Mesenteric fat pad (tissue), 1 donor: ENCODE measurements around the gene CTNND2. TPM values are rescaled to one million over a fixed set of nuclear protein-coding genes. Genes with fewer than 3 reads are reported as not detected.

Experiments
- DNase-seq: peaks from one replicate; pipeline ENCODE4 v3.0.0-alpha.2; 2020; ENCODE audit warnings: low spot score
- total RNA-seq: library from RNA; stranded (reverse); fragmentation: NEBNext Ultra II Directional; extraction: Animal tissue kit (Norgen Biotek cat#: 25700); gene quantifications from one replicate; pipeline ENCODE4 v1.2.1, GENCODE V29; 2021
- donor health status: DM: yes; HTN: yes; CAD: no.

CTNND2 gene
- total RNA-seq, 1 donor from 2014 or later: 1.8 TPM

- DNase-seq: no peak
Observed at GRCh38 chr5:10994091-10994986, 909.9 kb downstream of the CTNND2 start.

GRCh38 chr5:10990634-10991033, 913.6 kb downstream of the CTNND2 start:
- DNase-seq: no peak

GRCh38 chr5:10989577-10990263, 914.5 kb downstream of the CTNND2 start:
- no peak for DNase-seq

- DNase-seq: no peak
Observed at GRCh38 chr5:10988622-10989021, 915.6 kb downstream of the CTNND2 start.

- DNase-seq: no peak
Observed at GRCh38 chr5:10987925-10988504, 916.2 kb downstream of the CTNND2 start.

- DNase-seq: no peak
Observed at GRCh38 chr5:10987276-10987924, 916.8 kb downstream of the CTNND2 start.

- DNase-seq: no peak
Observed at GRCh38 chr5:10985721-10986110, 918.5 kb downstream of the CTNND2 start.

GRCh38 chr5:10985091-10985720, 919.0 kb downstream of the CTNND2 start:
- DNase-seq: no peak

GRCh38 chr5:10984021-10984715, 920.1 kb downstream of the CTNND2 start:
- DNase-seq: no peak

- no peak for DNase-seq
Observed at GRCh38 chr5:10982626-10983025, 921.6 kb downstream of the CTNND2 start.

- no peak for DNase-seq
Observed at GRCh38 chr5:10981932-10982331, 922.3 kb downstream of the CTNND2 start.

- DNase-seq: no peak
Observed at GRCh38 chr5:10977011-10977410, 927.2 kb downstream of the CTNND2 start.

GRCh38 chr5:10975945-10976344, 928.3 kb downstream of the CTNND2 start:
- no peak for DNase-seq

- no peak for DNase-seq
Observed at GRCh38 chr5:10974850-10975249, 929.4 kb downstream of the CTNND2 start.

GRCh38 chr5:10973316-10973715, 930.9 kb downstream of the CTNND2 start:
- no peak for DNase-seq

GRCh38 chr5:10969684-10970180, 934.5 kb downstream of the CTNND2 start:
- no peak for DNase-seq

GRCh38 chr5:10964806-10965205, 939.4 kb downstream of the CTNND2 start:
- no peak for DNase-seq

- DNase-seq: no peak
Observed at GRCh38 chr5:10958728-10959127, 945.5 kb downstream of the CTNND2 start.

GRCh38 chr5:10949856-10950630, 954.2 kb downstream of the CTNND2 start:
- no peak for DNase-seq

- DNase-seq: no peak
Observed at GRCh38 chr5:10946050-10946449, 958.2 kb downstream of the CTNND2 start.
